Fibroblast of skin of scalp (primary cell): ENCODE results near the gene TMX3.

Experiments
- DNase-seq: peaks from one replicate; pipeline ENCODE4 v3.0.0-alpha.2; 2013

Gene TMX3

GRCh38 chr18:68713131-68713530, 1.8 kb downstream of the TMX3 start:
- no peak for DNase-seq

GRCh38 chr18:68707646-68708045, 7.3 kb downstream of the TMX3 start:
- no peak for DNase-seq

- DNase-seq, result no peak
Observed at GRCh38 chr18:68705119-68705518, 9.8 kb downstream of the TMX3 start.

GRCh38 chr18:68703326-68703725, 11.6 kb downstream of the TMX3 start:
- no peak for DNase-seq

GRCh38 chr18:68701353-68701752, 13.6 kb downstream of the TMX3 start:
- DNase-seq, result no peak

GRCh38 chr18:68699043-68699442, 15.9 kb downstream of the TMX3 start:
- DNase-seq, result peak; percentile 72

- DNase-seq, result no peak
Observed at GRCh38 chr18:68696937-68697336, 18.0 kb downstream of the TMX3 start.

GRCh38 chr18:68694316-68694715, 20.6 kb downstream of the TMX3 start:
- no peak for DNase-seq

GRCh38 chr18:68693091-68693815, 21.7 kb downstream of the TMX3 start:
- no peak for DNase-seq

- no peak for DNase-seq
Observed at GRCh38 chr18:68679528-68679927, 35.4 kb downstream of the TMX3 start.

GRCh38 chr18:68676913-68677312, 38.0 kb downstream of the TMX3 start:
- DNase-seq, result peak; percentile 50

GRCh38 chr18:68667121-68667520, 47.8 kb downstream of the TMX3 start:
- peak; percentile 25 for DNase-seq

GRCh38 chr18:68666381-68666780, 48.5 kb downstream of the TMX3 start:
- DNase-seq, result no peak

- DNase-seq, result no peak
Observed at GRCh38 chr18:68665628-68666027, 49.3 kb downstream of the TMX3 start.

GRCh38 chr18:68662754-68663153, 52.2 kb downstream of the TMX3 start:
- DNase-seq, result peak; percentile 54

- peak; percentile 56 for DNase-seq
Observed at GRCh38 chr18:68660354-68661183, 54.3 kb downstream of the TMX3 start.

GRCh38 chr18:68648191-68648590, 66.7 kb downstream of the TMX3 start:
- no peak for DNase-seq

- no peak for DNase-seq
Observed at GRCh38 chr18:68642003-68642402, 72.9 kb downstream of the TMX3 start.

GRCh38 chr18:68640861-68641260, 74.0 kb downstream of the TMX3 start:
- no peak for DNase-seq

GRCh38 chr18:68638613-68639012, 76.3 kb downstream of the TMX3 start:
- DNase-seq, result no peak

GRCh38 chr18:68627812-68628211, 87.1 kb downstream of the TMX3 start:
- DNase-seq, result no peak
